Fibroblast of lung (primary cell): ENCODE results near the gene WDR59.

ENCODE experiments used
- CTCF ChIP-seq, 2 donors: IDR thresholded peaks in 1 of 2; conservative IDR thresholded peaks in 1 of 2; 1 replicate in 1 of 2; 2 replicates in 1 of 2; pipeline ENCODE4 v1.5.1; 2011 to 2012; ENCODE audit warnings: low read length in 2 of 2, control low read depth in 1 of 2, inconsistent platforms in 1 of 2, low read depth in 1 of 2, mild to moderate bottlenecking in 1 of 2
- EZH2 ChIP-seq: IDR thresholded peaks from 2 replicates; pipeline ENCODE4 v1.5.1; 2012; ENCODE audit warnings: low read length, control low read depth, mild to moderate bottlenecking; ENCODE audit errors: missing control alignments

- TF ChIP-seq CTCF (conservative IDR thresholded peaks at IDR 0.05 in 1 of 2, IDR thresholded peaks at IDR 0.05 in 1 of 2; ENCODE audit: low read depth in 1 of 2, low read length in 2 of 2) (no peak), EZH2 (no peak)
Observed at GRCh38 chr16:74982256-74982655, 2.7 kb downstream of the WDR59 start.
